HG02981 (cell line): ENCODE data around the gene SLC7A4.
"Not testable (repeated sequence)": the region's sequence is repeated elsewhere in the genome, so short reads cannot be mapped to it uniquely, and the experiment has no call there.

Experiments
- ATAC-seq: cut with Tn5 transposase; IDR thresholded peaks from one replicate; pipeline ENCODE4 v1.9.1; 2021; ENCODE audit warnings: mild to moderate bottlenecking, moderate library complexity; ENCODE audit not compliant: unreplicated experiment

SLC7A4 gene

DNA sequence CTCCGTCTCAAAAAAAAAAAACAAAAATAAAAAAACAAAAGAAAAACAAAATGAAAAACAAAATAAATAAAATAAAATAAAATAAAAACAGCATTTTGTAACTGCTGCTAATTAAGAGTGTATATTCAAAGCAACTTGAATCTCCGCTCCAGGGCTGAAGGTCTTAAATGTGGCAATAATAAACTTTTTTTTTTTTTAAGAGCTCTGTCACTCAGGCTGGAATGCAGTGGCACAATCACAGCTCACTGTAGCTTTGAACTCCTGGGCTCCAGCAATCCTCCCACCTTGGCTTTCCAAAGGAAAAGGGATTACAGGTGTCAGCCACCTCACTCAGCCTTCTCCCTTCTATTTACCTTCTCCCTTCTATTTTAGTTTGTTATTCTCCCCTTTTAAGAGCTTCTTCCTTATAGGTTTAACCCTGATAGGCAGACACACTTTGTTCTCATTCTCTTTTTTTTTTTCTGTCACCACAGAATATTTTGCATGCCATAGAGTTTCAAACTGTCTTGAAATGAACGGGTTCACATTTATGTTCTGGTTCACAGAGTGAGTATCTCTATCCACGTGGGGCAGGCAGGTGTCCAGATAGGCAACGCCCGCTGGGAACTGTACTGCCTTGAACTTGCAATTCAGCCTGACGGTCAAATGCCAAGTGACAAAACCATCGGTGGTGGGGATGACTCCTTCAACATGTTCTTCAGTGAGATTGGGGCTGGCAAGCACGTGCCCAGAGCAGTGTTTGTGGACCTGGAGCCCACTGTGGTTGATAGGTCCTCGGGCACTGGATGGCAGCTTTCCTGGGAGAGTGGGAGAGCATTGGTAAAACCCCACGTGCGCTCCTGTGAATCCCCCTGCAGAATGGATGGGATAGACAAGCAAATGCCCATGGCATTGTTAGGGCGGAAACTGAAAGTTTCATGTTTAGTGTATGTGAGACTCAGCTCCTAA, 32.8 kb upstream of the SLC7A4 start:
- no peak for ATAC-seq

DNA sequence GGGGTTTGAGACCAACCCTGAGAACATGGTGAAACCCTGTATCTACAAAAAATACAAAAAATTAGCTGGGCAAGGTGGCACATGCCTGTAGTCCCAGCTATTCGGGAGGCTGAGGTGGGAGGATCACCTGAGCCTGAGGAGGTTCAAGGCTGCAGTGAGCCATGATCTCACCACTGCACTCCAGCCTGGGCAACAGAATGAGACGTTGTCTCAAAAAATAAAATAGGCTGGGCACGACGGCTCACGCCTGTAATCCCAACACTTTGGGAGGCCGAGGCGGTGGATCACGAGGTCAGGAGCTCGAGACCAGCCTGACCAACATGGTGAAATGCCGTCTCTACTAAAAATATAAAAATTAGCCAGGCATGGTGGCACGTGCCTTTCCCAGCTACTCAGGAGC, 32.1 kb upstream of the SLC7A4 start:
- not testable (repeated sequence) for ATAC-seq

DNA sequence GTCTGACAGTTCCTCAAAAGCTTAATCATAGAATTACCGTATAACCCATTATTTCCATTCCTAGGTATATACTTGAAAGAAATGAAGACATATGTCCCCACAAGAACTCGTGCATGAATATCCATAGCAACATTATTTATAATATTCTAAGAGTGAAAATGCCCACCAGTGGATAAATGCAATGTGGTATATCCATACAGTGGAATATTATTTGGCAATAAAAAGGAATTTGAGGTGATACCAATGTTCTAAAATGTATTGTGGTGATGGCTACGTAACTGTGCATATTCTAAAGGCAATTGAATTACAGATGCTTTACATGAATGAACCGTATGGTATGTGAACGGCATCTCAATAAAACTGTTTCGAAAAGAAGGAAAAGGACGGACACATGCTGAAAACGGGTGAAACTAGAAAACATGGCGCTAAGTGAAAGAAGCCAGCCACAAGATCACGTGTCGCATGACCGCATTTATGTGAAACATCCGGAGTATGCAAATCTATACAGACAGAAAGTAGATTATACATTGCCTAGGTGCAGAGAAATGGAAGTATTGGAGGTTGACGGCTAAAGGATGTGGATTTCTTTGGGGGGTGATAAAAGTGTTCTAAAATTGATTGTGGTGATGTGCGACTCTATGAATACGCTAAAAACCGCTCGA, 29.4 kb upstream of the SLC7A4 start:
- ATAC-seq, result not testable (repeated sequence)

DNA sequence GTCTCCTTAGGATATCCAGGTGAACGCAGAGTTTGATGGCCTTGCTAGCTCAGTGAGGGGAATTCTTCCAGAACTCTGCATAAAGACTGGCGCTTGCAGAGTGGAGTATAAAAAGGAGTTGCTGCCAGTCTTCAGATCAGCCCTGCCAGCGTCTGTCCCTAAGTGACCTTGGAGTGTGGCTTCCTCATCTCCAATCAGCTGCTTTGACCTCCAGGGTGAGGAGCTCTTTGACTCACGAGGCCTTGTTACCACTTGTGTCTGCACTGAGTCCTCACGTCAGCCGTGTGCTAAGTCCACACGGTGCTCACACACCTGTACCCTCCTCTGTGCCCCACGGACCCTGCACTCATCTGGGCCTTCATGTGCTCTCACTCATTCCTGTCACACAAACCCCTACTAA, 28.0 kb upstream of the SLC7A4 start:
- ATAC-seq, result not testable (repeated sequence)

DNA sequence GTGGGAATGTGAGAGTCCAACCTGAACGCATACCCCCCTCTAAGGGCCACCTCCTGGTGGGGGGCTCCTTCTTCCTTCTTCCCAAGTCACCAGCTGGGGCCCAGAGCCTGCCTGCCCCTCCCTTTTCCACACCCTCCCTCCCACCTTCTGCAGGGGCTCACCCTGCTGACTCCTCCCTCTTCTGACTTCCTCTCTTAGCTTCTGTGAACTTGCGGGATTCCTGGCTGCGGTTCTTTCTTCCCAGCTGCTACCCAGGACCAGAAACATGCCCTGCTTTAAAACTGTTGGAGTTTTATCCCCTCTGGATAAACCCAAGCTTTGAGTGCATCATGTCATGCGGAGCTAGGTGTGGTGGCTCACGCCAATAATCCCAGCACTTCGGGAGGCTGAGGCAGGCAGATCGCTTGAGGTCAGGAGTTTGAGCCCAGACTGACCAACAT, 23.5 kb upstream of the SLC7A4 start:
- ATAC-seq, result no peak

DNA sequence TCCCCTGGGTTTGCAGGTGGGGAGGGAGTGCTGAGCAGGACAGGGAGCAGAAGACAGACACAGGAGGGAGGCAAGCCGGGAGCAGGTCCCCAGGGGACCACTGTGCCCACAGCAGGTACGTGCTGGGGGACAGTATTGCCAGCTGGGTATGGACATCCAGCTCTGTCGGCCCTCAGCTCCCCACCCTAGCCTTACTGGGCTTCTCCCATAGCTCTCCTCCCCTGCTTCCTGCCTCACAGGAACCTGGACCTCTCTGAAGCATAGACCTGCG, 23.1 kb upstream of the SLC7A4 start:
- no peak for ATAC-seq

DNA sequence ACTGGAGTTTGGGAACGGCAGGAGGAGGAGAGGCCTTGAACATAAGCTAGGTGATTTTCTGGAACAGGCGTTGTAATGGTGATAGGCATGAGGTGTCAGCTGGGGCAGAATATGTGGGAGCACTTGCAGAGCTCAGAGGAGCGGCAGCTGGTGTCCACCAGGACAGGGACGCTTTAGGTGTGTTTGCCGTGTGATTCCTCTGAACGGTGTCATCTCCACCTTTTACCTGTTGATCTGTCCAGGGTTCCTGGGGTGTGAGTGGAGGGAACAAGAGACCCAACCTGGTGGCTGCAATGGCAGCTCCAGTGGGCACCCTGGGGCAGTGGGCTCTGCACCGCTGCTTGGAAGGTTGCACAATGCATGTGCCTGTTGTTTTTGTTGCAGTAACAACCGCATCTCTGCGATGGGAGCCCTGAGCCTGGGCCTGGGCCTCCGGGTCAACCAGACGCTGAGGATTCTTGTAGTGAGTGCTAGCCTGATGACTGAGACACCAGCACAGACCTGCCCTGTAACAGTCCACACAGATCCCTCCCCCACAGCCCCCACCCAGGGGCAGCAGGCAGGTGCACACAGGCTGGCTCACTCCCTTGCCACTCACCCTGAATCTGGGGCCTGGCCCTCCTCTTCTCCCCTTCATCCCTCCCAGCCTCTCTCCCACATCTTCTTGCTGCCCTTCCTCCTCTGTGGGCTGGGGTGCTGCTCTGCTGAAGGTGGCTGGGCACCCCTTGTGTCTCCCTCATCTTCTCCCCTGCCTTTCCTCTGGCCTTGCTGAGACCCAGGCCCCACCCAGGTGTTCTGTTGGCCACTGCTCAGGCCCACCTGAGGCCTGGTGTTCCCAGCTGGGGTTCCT, 22.6 kb upstream of the SLC7A4 start:
- no peak for ATAC-seq

DNA sequence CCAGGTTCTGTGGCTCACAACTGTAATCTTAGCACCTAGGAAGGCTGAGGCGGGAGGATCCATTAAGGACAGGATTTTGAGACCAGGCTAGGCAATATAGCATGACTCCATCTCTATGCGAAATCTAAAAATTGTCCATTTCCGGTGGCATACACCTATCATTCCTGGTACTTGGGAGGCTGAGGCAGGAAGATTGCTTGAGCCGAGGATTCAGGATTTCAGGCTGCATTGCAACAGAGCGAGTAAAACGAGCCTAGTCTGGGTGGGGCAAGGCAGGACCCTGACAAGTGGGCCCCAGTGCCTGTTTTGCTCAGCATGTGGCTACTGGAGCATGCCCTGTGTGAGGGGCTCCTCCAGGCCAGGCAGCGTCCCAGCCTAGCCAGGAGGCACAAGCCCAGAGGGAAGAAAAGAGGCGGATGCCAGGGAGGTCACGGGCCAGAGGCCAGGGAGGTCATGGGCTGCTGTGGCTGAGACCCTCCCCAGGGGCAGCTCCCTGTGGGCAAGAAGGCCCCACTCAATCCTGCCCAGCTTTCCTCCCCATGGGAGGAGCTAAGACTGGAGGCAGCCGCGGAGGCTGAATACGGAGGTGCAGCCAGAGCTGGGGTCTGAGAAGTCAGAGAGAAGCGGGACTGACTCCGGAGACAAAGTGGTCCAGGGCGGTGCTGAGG, 21.8 kb upstream of the SLC7A4 start:
- no peak for ATAC-seq

DNA sequence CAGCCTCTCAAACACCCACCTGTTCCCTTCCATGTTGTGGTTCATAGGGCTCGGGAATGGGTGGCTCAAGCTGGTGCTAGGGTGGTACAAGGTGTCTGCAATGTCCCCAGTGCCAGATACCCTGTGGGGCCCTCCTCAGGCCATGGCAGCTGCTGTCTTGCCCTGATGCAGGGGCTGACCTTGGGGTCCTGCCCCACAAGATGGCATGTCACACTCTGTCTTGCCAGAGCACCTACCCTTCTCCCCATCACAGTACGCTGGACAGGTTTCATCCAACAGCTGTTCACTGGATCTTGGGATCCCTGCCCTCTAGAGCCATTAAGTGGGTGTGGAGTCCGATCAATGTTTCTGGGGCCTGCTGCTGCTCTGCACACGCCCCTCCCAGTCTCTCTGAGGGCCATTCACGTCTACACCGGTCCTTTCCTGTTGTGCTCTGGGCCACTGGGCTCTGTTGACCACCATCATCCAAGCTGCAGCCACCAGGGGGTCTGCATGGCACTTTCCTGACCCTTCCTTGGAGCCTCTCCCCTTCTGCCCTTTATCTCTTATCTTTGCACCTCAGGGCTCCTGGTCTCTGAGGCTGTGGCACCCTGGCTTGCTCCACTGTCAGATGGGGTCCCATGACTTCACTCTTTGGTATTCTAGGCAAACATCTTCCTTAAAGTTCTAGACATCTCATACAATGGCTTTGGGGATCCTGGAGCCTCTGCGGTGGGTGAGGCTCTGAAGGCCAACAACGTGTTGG, 20.5 kb upstream of the SLC7A4 start:
- no peak for ATAC-seq

DNA sequence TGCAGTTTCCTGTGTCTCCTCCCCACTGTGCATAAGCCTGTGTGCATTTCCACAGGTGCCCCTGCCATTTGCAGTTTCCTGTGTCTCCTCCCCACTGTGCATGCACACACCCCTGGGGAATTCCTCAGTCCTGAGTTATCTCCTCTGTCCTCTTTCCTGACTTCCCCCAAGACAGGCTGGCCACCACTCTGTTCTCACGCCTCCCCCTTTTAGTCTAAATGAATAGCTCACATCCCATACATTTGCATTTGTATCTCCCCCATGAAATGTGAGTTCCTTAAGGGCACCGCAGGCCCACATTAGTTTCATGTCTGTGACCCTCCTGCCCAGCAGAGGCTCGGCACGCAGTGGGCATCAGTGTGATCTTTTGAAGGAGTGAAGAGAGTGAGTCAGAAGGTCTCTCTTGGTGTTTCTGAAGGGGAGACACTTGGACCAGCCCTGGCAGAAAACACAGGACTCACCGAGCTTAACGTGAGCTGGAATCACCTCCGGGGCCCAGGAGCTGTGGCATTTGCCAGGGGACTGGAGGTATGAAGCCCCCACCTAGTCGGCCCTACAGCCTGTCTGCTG, 19.6 kb upstream of the SLC7A4 start:
- ATAC-seq, result no peak

DNA sequence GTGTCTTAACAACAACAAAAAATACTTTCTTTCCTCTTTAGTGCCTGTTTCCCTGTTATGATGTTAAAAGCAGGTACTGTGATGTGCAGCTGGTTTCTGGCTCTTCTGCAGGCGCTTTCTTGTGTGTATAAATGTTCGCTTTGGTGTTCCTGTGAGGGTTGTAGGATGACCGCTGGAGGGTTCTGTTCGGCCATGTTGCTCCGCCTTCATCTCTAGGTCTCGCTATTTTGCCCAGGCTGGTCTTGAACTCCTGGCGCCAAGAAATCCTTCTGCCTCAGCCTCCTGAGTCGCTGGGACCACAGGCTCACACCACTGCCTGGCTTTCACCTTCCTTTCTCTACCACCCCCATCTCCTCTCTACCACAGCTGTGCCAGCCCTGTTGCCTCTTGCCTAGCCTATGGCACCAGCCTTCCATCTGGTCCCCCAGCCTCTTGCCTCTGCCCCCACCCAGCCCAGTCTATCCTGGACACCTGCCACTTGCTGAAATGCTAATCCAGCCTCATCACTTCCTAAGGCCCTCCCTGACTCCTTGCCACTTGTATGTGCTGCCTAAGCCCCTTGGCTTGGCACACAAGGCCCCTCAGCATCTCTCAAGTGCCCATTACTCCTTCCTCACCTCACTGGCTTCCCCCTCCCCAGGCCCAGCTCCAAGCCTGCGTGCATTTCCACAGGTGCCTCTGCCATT, 18.9 kb upstream of the SLC7A4 start:
- no peak for ATAC-seq

DNA sequence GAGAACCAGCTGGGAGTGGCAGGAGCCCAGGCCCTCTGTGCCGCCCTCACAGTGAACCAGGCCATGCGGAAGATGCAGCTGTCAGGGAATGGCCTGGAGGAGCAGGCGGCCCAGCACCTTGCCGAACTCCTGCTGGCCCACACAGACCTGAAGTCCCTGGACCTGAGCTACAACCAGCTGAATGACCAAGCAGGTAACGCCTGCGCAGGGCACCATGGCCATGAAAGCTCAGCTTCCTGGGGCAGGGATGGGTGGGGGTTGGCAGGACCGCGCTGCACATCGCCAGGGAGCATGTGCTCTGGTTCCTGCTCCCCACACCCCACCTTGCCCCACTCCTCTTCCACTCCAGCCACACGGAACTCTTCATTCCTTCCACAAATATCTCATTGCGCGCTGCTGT, 16.6 kb upstream of the SLC7A4 start:
- ATAC-seq, result not testable (repeated sequence)

DNA sequence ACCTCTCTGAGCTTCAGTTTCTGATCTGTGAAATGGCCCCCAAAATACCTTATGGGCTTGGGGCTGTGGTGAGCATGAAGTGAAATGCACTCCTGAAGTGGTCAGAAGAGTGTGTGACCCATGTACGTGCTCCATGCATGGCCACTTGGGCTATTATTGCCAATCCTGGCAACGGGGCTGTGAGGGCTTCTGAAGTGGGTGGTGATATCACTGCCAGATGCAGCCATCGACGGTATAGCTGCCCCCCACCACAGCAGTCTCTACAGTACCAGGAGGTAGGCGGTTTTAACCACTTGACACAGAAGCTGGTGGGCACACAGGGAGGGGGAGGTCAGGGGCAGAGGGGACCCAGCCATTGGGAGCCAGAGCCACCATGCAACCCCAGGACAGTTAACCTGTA, 16.1 kb upstream of the SLC7A4 start:
- not testable (repeated sequence) for ATAC-seq

DNA sequence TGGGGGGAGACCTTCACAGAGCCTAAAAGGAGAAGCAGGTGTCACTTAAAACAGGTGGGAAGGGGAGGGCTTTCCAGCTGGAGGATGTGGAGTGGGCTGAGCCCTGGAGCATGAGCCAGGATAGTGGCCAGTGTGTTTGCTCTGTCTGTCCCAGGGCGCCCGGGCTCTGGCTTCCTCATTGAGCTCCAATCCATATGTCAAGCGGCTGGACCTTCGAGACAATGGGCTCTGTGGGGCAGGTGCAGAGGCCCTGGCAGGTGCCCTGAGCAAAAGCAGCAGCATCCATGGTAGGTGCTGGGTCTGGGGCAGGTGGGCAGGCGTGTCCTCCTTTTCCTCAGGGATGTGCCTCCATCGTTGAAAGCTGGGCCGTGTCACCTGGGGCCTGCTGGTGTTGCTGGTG, 15.4 kb upstream of the SLC7A4 start:
- no peak for ATAC-seq

DNA sequence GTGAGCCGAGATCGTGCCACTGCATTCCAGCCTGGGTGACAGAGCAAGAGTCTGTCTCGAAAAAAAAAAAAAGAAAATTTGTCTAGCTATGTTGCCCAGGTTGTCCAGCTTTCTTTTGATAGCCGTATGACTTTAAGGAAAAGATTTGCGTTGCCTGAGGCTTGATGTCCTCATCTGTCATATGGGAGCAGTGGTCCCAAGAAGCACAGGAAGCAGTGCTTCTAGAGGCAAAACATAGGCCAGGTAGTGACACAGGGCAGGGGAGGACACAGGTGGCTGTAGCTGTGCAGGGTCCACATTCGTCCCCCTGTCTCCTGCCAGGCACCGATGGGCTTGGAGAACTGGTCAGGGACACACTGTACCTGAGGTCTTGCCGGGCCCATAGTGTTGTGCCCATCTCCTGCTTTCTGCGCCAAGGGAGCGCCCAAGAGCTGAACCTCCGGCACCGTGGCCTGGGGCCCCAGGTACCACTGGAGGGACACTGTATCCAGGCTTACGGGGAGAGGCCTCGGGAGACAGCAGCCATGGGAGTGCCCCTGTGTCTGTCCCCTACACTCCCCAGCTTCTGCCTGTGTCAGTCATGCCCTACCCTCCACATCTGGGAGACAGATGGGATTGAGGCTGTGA, 14.8 kb upstream of the SLC7A4 start:
- no peak for ATAC-seq

DNA sequence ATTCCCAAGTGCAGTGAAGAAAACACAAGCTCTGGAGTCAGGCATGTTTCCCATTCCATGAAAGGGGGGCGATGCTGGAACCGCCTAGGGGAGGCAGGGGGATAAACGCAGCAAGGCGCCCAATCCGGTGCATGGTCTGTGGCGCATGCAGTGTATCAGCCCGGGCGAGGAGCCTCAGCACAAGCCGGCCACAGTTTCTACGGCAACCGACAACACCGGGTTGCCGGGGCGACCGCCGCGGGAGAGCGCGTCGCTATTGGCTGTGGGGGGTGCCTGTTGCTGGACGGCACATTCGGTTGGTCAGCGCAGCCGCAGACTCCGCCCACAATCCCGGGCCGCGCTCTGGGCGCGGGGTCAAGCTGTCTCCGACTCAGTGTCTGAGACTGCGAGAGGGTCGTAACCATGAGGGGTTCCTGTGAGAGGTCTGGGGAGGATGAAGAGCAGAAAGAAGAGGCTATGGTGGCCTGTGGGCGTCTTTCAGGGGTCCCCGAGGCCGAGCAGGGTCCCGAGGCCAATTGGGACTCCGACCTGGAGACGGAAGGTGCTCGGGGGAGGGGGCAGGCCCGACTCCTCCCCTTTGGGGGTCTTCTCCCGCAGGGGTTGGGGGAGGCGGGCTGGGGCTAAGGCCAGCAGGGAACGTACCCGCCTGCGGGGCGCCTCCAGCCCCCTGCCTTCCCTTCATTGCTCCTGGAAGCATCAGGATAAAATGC, 13.4 kb upstream of the SLC7A4 start, which contains the start of gene LRRC74B:
Gene LRRC74B, plus strand, starts transcription at position 362 of the 710 bp plus-strand sequence. Its CDS starts 41 bp downstream, at position 403.
- ATAC-seq, result peak; percentile 86

DNA sequence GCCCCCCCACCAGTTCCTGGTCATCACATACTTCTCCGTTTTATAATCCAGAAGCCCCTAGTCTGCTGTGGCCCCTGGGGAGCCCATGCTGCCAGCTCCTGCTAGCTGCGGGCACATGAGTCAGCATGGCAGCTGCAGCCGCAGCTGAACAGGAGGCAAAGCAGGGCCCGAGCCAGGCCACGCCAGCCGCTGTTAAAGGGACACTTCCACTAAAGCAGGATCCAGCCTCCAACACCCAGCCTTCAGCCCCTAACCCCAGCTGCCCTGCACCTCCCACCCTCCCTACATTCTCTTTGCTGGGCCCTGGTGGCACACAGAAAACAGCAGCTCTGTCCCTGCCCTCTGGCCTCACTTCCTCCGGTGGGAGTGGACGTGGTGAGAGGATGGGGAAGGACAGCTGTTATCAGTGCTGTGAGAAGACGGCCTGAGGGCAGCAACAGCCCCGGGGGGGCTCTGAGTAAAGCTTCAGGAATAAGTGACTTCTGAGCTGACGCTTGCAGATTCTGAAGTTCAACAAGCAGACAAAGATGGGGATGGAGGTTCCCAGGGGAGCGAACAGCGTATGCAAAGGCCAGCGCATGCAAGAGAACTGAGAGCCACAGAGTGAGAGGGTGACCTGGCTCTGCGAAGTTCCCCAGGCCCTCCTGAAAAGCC, 12.7 kb upstream of the SLC7A4 start:
- ATAC-seq, result peak; percentile 16
